HG03354 (cell line): Measurements from ENCODE around the gene RPUSD2.
"Not testable (repeated sequence)": the region's sequence is repeated elsewhere in the genome, so short reads cannot be mapped to it uniquely, and the experiment has no call there.

Experiments
- ATAC-seq: cut with Tn5 transposase; IDR thresholded peaks from one replicate; pipeline ENCODE4 v1.9.1; 2021; ENCODE audit warnings: mild to moderate bottlenecking; ENCODE audit not compliant: unreplicated experiment, poor library complexity, severe bottlenecking

The RPUSD2 gene

GRCh38 chr15:40564591-40565332 lies 4.3 kb upstream of the RPUSD2 start, which contains the start of gene CCDC32:
TSS of gene CCDC32 (minus strand) at chr15:40565042. CDS start at chr15:40563015, 2,027 bp downstream.
- ATAC-seq = peak; percentile 96

GRCh38 chr15:40565333-40566238 lies 3.5 kb upstream of the RPUSD2 start:
- no peak for ATAC-seq

GRCh38 chr15:40567111-40567510 lies 2.0 kb upstream of the RPUSD2 start:
- no peak for ATAC-seq

GRCh38 chr15:40575113-40575512 lies 6.0 kb downstream of the RPUSD2 start:
- ATAC-seq = no peak

- not testable (repeated sequence) for ATAC-seq
These were observed 7.8 kb downstream of the RPUSD2 start for GRCh38 chr15:40576914-40577313.

- ATAC-seq = no peak
These were observed 9.8 kb downstream of the RPUSD2 start for GRCh38 chr15:40578892-40579291.

GRCh38 chr15:40581796-40582195 lies 12.7 kb downstream of the RPUSD2 start:
- ATAC-seq = not testable (repeated sequence)

- no peak for ATAC-seq
These were observed 13.7 kb downstream of the RPUSD2 start for GRCh38 chr15:40582726-40583246.

GRCh38 chr15:40584191-40584590 lies 15.1 kb downstream of the RPUSD2 start:
- no peak for ATAC-seq

DNA sequence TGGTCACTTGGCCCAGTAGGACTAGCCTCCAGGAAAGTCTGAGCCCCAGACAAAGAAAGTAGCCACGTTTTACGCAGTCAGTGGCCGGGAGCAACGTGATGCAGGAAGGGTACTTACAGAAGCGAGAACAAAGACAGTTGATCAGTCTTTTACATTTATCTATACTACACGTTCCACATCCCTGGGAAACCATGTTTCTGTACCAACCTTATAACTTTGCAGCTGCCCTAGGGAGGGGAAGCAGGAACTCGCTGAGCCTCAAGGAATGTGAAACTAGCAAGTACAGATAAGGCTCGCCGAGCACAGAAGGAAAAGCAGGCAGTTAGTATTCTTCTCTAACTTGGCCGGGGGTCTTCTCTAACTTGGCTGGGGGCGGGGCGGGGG lies 21.6 kb downstream of the RPUSD2 start:
- no peak for ATAC-seq

- no peak for ATAC-seq
These were observed 22.3 kb downstream of the RPUSD2 start for GRCh38 chr15:40591389-40591788.

- ATAC-seq = no peak
These were observed 24.1 kb downstream of the RPUSD2 start for GRCh38 chr15:40593165-40593564.

DNA sequence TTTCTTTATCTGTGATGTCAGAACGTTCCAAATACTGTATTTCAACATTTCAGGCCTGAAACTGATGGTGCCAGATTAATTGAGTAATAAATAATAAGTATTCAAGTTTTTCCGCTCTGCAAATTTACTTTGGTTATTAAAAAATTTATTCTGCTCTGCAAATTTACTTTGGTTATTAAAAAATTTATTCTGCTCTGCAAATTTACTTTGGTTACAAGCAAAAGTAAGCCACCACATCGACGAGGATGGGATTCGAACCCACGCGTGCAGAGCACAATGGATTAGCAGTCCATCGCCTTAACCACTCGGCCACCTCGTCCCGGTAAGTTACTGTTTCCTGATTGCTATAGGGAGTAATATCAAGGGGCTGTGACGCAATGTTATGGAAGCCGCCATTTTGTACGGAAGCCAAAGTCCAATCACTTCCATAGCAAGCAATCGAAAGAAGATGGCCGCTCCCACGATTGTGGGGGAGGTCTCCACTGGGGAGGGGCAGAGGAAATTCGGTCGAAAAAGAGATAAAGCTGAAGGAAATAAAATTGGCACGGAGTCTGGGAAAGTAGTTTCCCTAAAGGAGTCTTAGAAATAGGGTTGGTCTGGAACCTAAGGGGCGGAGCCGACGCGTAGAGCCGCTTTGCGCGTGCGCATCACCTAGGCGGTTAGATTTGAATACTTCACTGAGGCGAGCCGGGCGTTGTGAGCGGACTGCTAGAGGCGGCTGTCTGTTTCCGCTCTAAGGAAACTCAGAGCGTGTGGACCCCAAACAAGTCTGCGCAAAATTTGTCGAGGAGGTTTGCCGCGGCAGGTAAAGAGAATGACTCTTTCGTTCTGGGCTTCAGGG lies 24.7 kb downstream of the RPUSD2 start, which contains the start of gene KNL1:
Gene KNL1, plus strand, starts transcription at position 662 of the 841 bp plus-strand sequence. CDS start 8,683 bp downstream, outside the sequence.
- ATAC-seq = peak; percentile 73

DNA sequence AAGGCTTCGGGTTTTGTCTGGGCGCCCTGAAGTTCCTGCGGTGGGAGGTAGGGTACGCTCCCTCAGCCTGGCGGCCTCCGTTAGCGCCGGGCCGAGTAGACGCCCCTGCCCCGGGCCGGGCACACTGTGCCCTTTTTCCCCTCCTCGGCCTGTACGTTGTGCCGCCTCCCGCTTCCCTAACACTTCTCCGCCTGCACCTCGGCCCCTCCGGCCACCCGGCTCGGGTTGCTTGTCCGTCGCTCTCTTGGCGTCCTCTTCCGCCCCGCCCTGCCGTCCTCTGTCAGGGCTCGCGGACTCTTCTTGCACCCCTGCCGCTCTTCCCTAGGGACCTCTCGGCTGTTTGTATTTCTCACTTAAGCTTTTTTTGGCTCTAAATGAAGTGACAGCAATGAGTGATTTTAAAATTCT lies 25.3 kb downstream of the RPUSD2 start:
- peak; percentile 50 for ATAC-seq

DNA sequence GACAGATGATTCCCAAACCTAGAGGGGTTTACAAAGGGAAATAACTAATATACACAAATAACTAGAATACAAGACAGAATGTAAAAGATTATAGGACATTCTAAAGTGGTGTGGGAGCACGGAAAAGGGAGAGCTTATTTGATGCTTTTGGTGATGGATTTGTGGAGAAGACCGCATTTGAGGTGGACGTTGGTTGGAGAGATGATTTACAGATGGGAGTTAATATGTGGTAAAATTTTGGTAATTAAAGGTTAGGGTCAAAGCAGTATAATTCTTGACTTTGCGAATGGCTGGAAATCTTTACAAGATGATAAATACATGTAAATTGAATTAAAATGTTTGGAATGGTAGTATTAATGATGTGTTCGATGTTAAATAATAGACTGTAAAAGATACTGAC lies 26.1 kb downstream of the RPUSD2 start:
- no peak for ATAC-seq

GRCh38 chr15:40595773-40596172 lies 26.7 kb downstream of the RPUSD2 start:
- no peak for ATAC-seq

- ATAC-seq = no peak
These were observed 27.9 kb downstream of the RPUSD2 start for GRCh38 chr15:40597024-40597423.

GRCh38 chr15:40598126-40598525 lies 29.0 kb downstream of the RPUSD2 start:
- ATAC-seq = no peak

DNA sequence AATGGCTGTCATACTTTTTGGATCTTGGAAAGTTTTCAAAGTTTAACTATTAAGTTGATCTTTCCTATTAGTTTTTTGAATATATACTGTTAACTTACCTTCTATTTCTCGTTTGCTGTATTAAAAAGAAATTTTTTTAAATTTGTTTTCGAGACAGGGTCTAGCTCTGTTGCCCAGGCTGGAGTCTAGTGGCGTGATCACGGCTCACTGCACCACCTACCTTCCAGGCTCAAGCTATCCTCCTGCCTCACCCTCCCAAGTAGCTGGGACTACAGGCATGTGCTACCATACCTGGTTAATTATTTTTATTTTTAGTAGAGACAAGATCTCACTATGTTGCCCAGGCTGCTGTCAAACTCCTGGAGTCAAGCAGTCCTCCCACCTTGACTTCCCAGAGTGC lies 29.6 kb downstream of the RPUSD2 start:
- ATAC-seq = no peak

GRCh38 chr15:40600956-40601355 lies 31.9 kb downstream of the RPUSD2 start:
- no peak for ATAC-seq
